Activated CD4-positive, alpha-beta T cell treated with anti-CD3 and anti-CD28 coated beads, Interleukin-2, amount 10 ng/mL, durations not matched to agents 7 days and 5 days (primary cell): ENCODE measurements around the gene CUL1. TPM values are rescaled to one million over a fixed set of nuclear protein-coding genes. Genes with fewer than 3 reads are reported as not detected.
A peak's percentile ranks its signal among the peaks of the same experiment; 100 is the strongest.

ENCODE experiments used
- CTCF ChIA-PET: fragments of 350-600 bp; sonication (Branson Sonifier 250); formaldehyde crosslinking; loops from one replicate; lab custom pipeline; 2021; ENCODE audit warnings: antibody characterized with exemption; lab: Charles Lee
- POLR2A ChIA-PET: fragments of 350-600 bp; sonication (Branson Sonifier 250); formaldehyde crosslinking; loops from one replicate; lab custom pipeline; 2021; ENCODE audit warnings: antibody characterized with exemption; lab: Charles Lee
- DNase-seq: peaks from one replicate; pipeline ENCODE4 v3.0.0-alpha.2; 2020
- H3K27ac Mint-ChIP-seq: one replicate; pipeline ENCODE4 v1.8.0; 2021; ENCODE audit warnings: mild to moderate bottlenecking, moderate library complexity, mixed read lengths
- H3K27me3 Mint-ChIP-seq: one replicate; pipeline ENCODE4 v1.8.0; 2021; ENCODE audit warnings: mixed read lengths
- H3K36me3 Mint-ChIP-seq: one replicate; pipeline ENCODE4 v1.8.0; 2021; ENCODE audit warnings: low read depth, mixed read lengths
- H3K4me1 Mint-ChIP-seq: one replicate; pipeline ENCODE4 v1.8.0; 2021; ENCODE audit warnings: mixed read lengths
- H3K4me3 Mint-ChIP-seq: one replicate; pipeline ENCODE4 v1.8.0; 2021; ENCODE audit warnings: mild to moderate bottlenecking, moderate library complexity, mixed read lengths
- H3K9me3 Mint-ChIP-seq: one replicate; pipeline ENCODE4 v1.8.0; 2021; ENCODE audit warnings: mixed read lengths
- total RNA-seq, 2 experiments: library from RNA; stranded (reverse); gene quantifications; one replicate each; pipeline ENCODE4 v1.2.3, GENCODE V29; 2021

Gene CUL1
- total RNA-seq, 2 experiments from 2014 or later = 51.9 to 57.8 TPM

- H3K27me3 Mint-ChIP-seq = no peaks in the 10 kb centered on the region
- H3K4me3 Mint-ChIP-seq = no peak overlapping the region
- ChIA-PET POLR2A (no interaction called here), CTCF (no interaction called here)
- no peak overlapping the region for H3K27ac Mint-ChIP-seq
- no peak for DNase-seq
- H3K36me3 Mint-ChIP-seq = peaks cover 57% of the 10 kb centered on the region
- no peaks in the 10 kb centered on the region for H3K9me3 Mint-ChIP-seq
- peaks cover 15% of the 10 kb centered on the region for H3K4me1 Mint-ChIP-seq
Observed at GRCh38 chr7:148828965-148829364, 130.3 kb downstream of the CUL1 start.

GRCh38 chr7:148830897-148831692 lies 132.4 kb downstream of the CUL1 start:
- Mint-ChIP-seq H3K27me3 (no peaks in the 10 kb centered on the region), H3K4me3 (no peak overlapping the region), H3K36me3 (peaks cover 61% of the 10 kb centered on the region), H3K4me1 (peaks cover 17% of the 10 kb centered on the region), H3K9me3 (no peaks in the 10 kb centered on the region), H3K27ac (no peak overlapping the region)
- CTCF ChIA-PET = interaction anchor here (0.9 to 1.0 kb wide), 2 partner anchors 21 to 101 kb away, joined by 3 to 4 read pairs; no protein-coding TSS in a partner anchor
- DNase-seq = no peak
- POLR2A ChIA-PET = no interaction called here

- Mint-ChIP-seq H3K4me1 (peaks cover 24% of the 10 kb centered on the region), H3K27me3 (no peaks in the 10 kb centered on the region), H3K9me3 (no peaks in the 10 kb centered on the region), H3K4me3 (no peak overlapping the region), H3K36me3 (peaks cover 61% of the 10 kb centered on the region), H3K27ac (peak overlapping the region; percentile 38)
- no peak for DNase-seq
- CTCF ChIA-PET = interaction anchor here (0.9 to 1.2 kb wide), 3 partner anchors 11 to 100 kb away, joined by 3 to 4 read pairs (median 3); no protein-coding TSS in a partner anchor
- POLR2A ChIA-PET = no interaction called here
Observed at GRCh38 chr7:148831782-148832181, 133.1 kb downstream of the CUL1 start.

DNA sequence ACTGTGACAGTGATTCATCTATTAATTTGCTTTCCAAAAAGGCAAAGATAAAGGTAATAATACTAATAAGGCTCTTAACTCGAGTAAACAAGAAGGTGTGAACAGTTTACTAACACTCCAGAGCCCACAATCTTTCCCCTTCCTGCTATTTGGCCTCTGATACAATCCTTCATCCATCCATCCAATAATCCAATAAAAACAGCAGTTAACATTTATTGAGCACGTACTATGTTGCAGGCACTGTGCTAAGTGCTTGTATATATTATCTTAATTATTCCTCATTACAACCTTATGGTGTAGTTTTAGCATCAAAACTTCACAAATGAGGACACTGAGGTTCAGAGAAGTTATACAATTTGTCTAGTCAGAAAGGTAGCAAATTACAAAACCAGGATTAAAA lies 135.9 kb downstream of the CUL1 start:
- ChIA-PET POLR2A (no interaction called here), CTCF (no interaction called here)
- Mint-ChIP-seq H3K27me3 (no peaks in the 10 kb centered on the region), H3K9me3 (peaks cover 5% of the 10 kb centered on the region), H3K27ac (no peak overlapping the region), H3K4me3 (no peak overlapping the region), H3K36me3 (peaks cover 69% of the 10 kb centered on the region), H3K4me1 (peaks cover 35% of the 10 kb centered on the region)
- no peak for DNase-seq

GRCh38 chr7:148835854-148836253 lies 137.2 kb downstream of the CUL1 start:
- no peak for DNase-seq
- peaks cover 67% of the 10 kb centered on the region for H3K36me3 Mint-ChIP-seq
- no peak overlapping the region for H3K4me3 Mint-ChIP-seq
- no peak overlapping the region for H3K27ac Mint-ChIP-seq
- peaks cover 45% of the 10 kb centered on the region for H3K4me1 Mint-ChIP-seq
- H3K9me3 Mint-ChIP-seq = peaks cover 5% of the 10 kb centered on the region
- H3K27me3 Mint-ChIP-seq = no peaks in the 10 kb centered on the region
- ChIA-PET POLR2A (no interaction called here), CTCF (interaction anchor here (0.8 to 2.4 kb wide), 2 partner anchors 20 to 50 kb away, joined by 3 to 7 read pairs; no protein-coding TSS in a partner anchor)

GRCh38 chr7:148838905-148839304 lies 140.2 kb downstream of the CUL1 start:
- no peaks in the 10 kb centered on the region for H3K27me3 Mint-ChIP-seq
- no peak overlapping the region for H3K4me3 Mint-ChIP-seq
- peaks cover 61% of the 10 kb centered on the region for H3K36me3 Mint-ChIP-seq
- H3K4me1 Mint-ChIP-seq = peaks cover 55% of the 10 kb centered on the region
- ChIA-PET POLR2A (no interaction called here), CTCF (interaction anchor here (1.2 kb wide), 1 partner anchor 11 kb away, joined by 3 read pairs; no protein-coding TSS in a partner anchor)
- peak; percentile 44 for DNase-seq
- H3K9me3 Mint-ChIP-seq = peaks cover 5% of the 10 kb centered on the region
- H3K27ac Mint-ChIP-seq = peak overlapping the region; percentile 77

- Mint-ChIP-seq H3K4me1 (peaks cover 73% of the 10 kb centered on the region), H3K36me3 (peaks cover 18% of the 10 kb centered on the region), H3K27ac (peak overlapping the region; percentile 14), H3K9me3 (no peaks in the 10 kb centered on the region), H3K4me3 (no peak overlapping the region), H3K27me3 (no peaks in the 10 kb centered on the region)
- ChIA-PET CTCF (interaction anchor here (1.1 kb wide), 1 partner anchor 16 kb away, joined by 4 read pairs; no protein-coding TSS in a partner anchor), POLR2A (no interaction called here)
- no peak for DNase-seq
Observed at GRCh38 chr7:148847815-148848734, 149.4 kb downstream of the CUL1 start.

DNA sequence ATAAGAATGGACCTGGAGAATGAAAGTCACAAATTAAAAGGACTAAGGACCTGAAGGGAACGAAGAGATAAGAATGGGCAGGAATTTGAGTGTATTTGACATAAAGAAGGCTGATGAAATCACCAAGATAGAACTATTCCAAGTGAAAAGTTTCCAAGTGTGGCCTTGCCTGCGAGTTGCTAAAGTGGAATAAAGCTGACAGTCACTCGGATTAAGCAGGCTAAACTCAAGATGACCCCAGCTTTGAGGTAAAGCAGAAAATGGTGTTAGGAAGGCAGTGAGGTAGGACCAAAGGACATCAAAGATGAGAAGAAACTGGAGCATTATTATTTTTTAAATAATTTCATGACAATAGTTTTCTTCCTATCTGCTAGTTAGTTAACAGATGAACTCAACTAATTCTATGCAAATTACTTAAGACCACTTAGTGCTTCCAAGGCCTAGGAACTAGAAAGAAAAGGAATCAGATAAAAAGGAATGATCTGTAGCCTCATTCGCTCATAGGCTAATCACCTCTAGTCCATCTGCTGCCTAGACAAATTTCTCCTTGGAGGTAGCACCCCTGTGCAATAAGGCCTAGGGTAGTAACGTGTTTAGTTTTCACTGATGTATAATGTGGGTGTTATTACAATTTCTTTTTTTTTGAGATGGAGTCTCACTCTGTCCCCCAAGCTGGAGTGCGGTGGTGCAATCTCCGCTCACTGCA lies 150.8 kb downstream of the CUL1 start:
- CTCF ChIA-PET = interaction anchor here (1.4 kb wide), 1 partner anchor 92 kb away, joined by 4 read pairs; no protein-coding TSS in a partner anchor
- H3K27me3 Mint-ChIP-seq = no peaks in the 10 kb centered on the region
- H3K4me1 Mint-ChIP-seq = peaks cover 70% of the 10 kb centered on the region
- DNase-seq = no peak
- POLR2A ChIA-PET = no interaction called here
- H3K9me3 Mint-ChIP-seq = no peaks in the 10 kb centered on the region
- peaks cover 13% of the 10 kb centered on the region for H3K36me3 Mint-ChIP-seq
- H3K27ac Mint-ChIP-seq = no peak overlapping the region
- no peak overlapping the region for H3K4me3 Mint-ChIP-seq

DNA sequence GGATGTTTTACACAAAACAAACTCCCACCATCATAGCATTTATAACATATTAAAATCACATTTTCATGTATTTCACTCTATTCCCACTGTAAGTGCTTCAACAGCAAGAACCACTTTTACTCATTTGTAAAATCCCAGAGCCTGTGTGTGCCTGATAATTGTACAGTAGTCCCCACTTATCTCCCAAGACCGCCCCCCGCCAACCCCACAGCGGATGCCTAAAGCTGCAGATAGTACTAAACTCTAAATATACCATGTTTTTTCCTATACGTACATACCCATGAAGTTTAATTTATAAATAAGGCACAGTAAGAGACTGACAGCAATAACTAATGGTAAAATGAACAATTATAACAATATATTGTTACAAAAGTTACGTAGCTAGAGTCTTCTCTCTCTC lies 151.9 kb downstream of the CUL1 start:
- no peak for DNase-seq
- POLR2A ChIA-PET = no interaction called here
- peaks cover 71% of the 10 kb centered on the region for H3K4me1 Mint-ChIP-seq

More for the DNA sequence above, 151.9 kb downstream of the CUL1 start:
- Mint-ChIP-seq H3K36me3 (peaks cover 7% of the 10 kb centered on the region), H3K27me3 (no peaks in the 10 kb centered on the region), H3K4me3 (no peak overlapping the region), H3K27ac (no peak overlapping the region), H3K9me3 (no peaks in the 10 kb centered on the region)
- CTCF ChIA-PET = interaction anchor here (1.4 kb wide), 1 partner anchor 91 kb away, joined by 4 read pairs; no protein-coding TSS in a partner anchor

Other genes starting within 250 kb of the CUL1 start
- not detected for gene C7orf33, start 108.1 kb upstream of the CUL1 start, total RNA-seq
- 100 to 1,000 TPM; 120 to 128 TPM for gene EZH2, start 185.4 kb downstream of the CUL1 start, total RNA-seq